ENCODE data around the gene AGXT2.
"Not testable (repeated sequence)": the region's sequence is repeated elsewhere in the genome, so short reads cannot be mapped to it uniquely, and the experiment has no call there.

GRCh38 chr5:35035929-35036328 lies 11.8 kb downstream of the AGXT2 start:
- TF ChIP-seq, protein P1, sequence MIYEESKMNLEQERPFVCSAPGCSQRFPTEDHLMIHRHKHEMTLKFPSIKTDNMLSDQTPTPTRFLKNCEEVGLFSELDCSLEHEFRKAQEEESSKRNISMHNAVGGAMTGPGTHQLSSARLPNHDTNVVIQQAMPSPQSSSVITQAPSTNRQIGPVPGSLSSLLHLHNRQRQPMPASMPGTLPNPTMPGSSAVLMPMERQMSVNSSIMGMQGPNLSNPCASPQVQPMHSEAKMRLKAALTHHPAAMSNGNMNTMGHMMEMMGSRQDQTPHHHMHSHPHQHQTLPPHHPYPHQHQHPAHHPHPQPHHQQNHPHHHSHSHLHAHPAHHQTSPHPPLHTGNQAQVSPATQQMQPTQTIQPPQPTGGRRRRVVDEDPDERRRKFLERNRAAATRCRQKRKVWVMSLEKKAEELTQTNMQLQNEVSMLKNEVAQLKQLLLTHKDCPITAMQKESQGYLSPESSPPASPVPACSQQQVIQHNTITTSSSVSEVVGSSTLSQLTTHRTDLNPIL (CRISPR knock-in tag; IDR thresholded peaks at IDR 0.05; ENCODE audit: low read depth), result not testable (repeated sequence)
- not testable (repeated sequence) for TF ChIP-seq ZC3H10 (CRISPR knock-in tag; IDR thresholded peaks at IDR 0.05); ARNTL (CRISPR knock-in tag; IDR thresholded peaks at IDR 0.05; ENCODE audit: borderline replicate concordance, low read depth); ZNF565 (CRISPR knock-in tag; conservative IDR thresholded peaks at IDR 0.05; ENCODE audit: low read depth); ESRRG (CRISPR knock-in tag; IDR thresholded peaks at IDR 0.05); RARB (CRISPR knock-in tag; IDR thresholded peaks at IDR 0.05); CSRNP3 (CRISPR knock-in tag; IDR thresholded peaks at IDR 0.05); TOX (CRISPR knock-in tag; IDR thresholded peaks at IDR 0.05; ENCODE audit: borderline replicate concordance); ISL1 (CRISPR knock-in tag; IDR thresholded peaks at IDR 0.05); SNAI2 (CRISPR knock-in tag; IDR thresholded peaks at IDR 0.05)
- TF ChIP-seq, protein P2, sequence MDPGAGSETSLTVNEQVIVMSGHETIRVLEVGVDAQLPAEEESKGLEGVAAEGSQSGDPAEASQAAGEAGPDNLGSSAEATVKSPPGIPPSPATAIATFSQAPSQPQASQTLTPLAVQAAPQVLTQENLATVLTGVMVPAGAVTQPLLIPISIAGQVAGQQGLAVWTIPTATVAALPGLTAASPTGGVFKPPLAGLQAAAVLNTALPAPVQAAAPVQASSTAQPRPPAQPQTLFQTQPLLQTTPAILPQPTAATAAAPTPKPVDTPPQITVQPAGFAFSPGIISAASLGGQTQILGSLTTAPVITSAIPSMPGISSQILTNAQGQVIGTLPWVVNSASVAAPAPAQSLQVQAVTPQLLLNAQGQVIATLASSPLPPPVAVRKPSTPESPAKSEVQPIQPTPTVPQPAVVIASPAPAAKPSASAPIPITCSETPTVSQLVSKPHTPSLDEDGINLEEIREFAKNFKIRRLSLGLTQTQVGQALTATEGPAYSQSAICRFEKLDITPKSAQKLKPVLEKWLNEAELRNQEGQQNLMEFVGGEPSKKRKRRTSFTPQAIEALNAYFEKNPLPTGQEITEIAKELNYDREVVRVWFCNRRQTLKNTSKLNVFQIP (CRISPR knock-in tag; IDR thresholded peaks at IDR 0.05; ENCODE audit: borderline replicate concordance, low read depth), result not testable (repeated sequence)
